GM12878 (cell line): Measurements from ENCODE around the gene CREB3L1.

Source experiments
- CTCF ChIP-seq, 3 experiments: IDR thresholded peaks in 2 of 3; conservative IDR thresholded peaks in 1 of 3; 2 replicates each; pipeline ENCODE4 v1.5.1; 2011; ENCODE audit warnings: low read depth in 3 of 3, low read length in 3 of 3, mild to moderate bottlenecking in 3 of 3, control low read depth in 2 of 3, moderate library complexity in 2 of 3, inconsistent platforms in 1 of 3, mixed read lengths in 1 of 3; ENCODE audit not compliant: control insufficient read depth in 2 of 3, insufficient read depth in 1 of 3; ENCODE audit errors: extremely low read depth in 1 of 3
- DPF2 ChIP-seq: fragments of 450-650 bp; IDR thresholded peaks from 2 replicates; pipeline ENCODE4 v1.6.1; 2017; ENCODE audit warnings: mild to moderate bottlenecking
- EZH2 ChIP-seq: IDR thresholded peaks from 2 replicates; pipeline ENCODE4 v1.6.1; 2012; ENCODE audit warnings: low read depth, mild to moderate bottlenecking, control low read depth, inconsistent platforms, low read length, borderline replicate concordance; ENCODE audit not compliant: control insufficient read depth
- HCFC1 ChIP-seq: fragments of 150-350 bp; IDR thresholded peaks from 2 replicates; pipeline ENCODE4 v1.6.1; 2014; ENCODE audit warnings: low read length
- JUNB ChIP-seq: IDR thresholded peaks from 2 replicates; pipeline ENCODE4 v1.6.1; 2016; ENCODE audit warnings: antibody characterized with exemption, mild to moderate bottlenecking
- NFIC ChIP-seq: IDR thresholded peaks from 2 replicates; pipeline ENCODE4 v1.6.1; 2012; ENCODE audit warnings: low read depth, mild to moderate bottlenecking, inconsistent platforms, low read length, moderate library complexity
- RAD21 ChIP-seq: IDR thresholded peaks from 2 replicates; pipeline ENCODE4 v1.6.1; 2011; ENCODE audit warnings: mild to moderate bottlenecking, low read depth, low read length, moderate library complexity; ENCODE audit not compliant: insufficient read depth

- no peak for TF ChIP-seq JUNB
- no peak for TF ChIP-seq HCFC1
- TF ChIP-seq DPF2 = no peak
- no peak for TF ChIP-seq CTCF (IDR thresholded peaks at IDR 0.05 in 2 of 3, conservative IDR thresholded peaks at IDR 0.05 in 1 of 3; ENCODE audit: control insufficient read depth in 2 of 3, extremely low read depth in 1 of 3, insufficient read depth in 1 of 3, low read depth in 3 of 3, low read length in 3 of 3)
- no peak for TF ChIP-seq NFIC
- TF ChIP-seq RAD21 = no peak
- no peak for TF ChIP-seq EZH2
Observed at GRCh38 chr11:46242041-46242951, 35.2 kb upstream of the CREB3L1 start.
